Neutrophil (primary cell): ENCODE measurements around the gene TSC22D4.

Source experiments
- H3K27ac ChIP-seq: fragments of 200-600 bp; sonication (generic); 2 replicates; pipeline ENCODE4 v1.5.1; 2016; ENCODE audit warnings: mild to moderate bottlenecking, moderate library complexity
- H3K27me3 ChIP-seq: fragments of 200-600 bp; sonication (generic); 2 replicates; pipeline ENCODE4 v1.6.0; 2016; ENCODE audit warnings: mild to moderate bottlenecking
- H3K36me3 ChIP-seq: fragments of 200-600 bp; sonication (generic); 2 replicates; pipeline ENCODE4 v1.5.1; 2017
- H3K4me1 ChIP-seq, 2 experiments: fragments of 200-600 bp in 1 of 2; sonication (generic) in 1 of 2; 1 replicate in 1 of 2; 2 replicates in 1 of 2; pipeline versions ENCODE4 v1.5.1 to v1.6.1; 2013 to 2016; ENCODE audit warnings: low read depth in 1 of 2, low read length in 1 of 2, mild to moderate bottlenecking in 1 of 2, moderate library complexity in 1 of 2; ENCODE audit not compliant: control insufficient read depth in 1 of 2, insufficient read depth in 1 of 2
- H3K4me3 ChIP-seq, 2 experiments: fragments of 200-600 bp in 1 of 2; sonication (generic) in 1 of 2; 1 replicate in 1 of 2; 2 replicates in 1 of 2; pipeline ENCODE4 v1.5.1; 2013 to 2016; ENCODE audit warnings: low read depth in 1 of 2, low read length in 1 of 2, mild to moderate bottlenecking in 1 of 2, moderate library complexity in 1 of 2
- H3K9me3 ChIP-seq: fragments of 200-600 bp; sonication (generic); 2 replicates; pipeline ENCODE4 v1.5.1; 2016
- CTCF ChIP-seq: fragments of 200-600 bp; sonication (generic); IDR thresholded peaks from 2 replicates; pipeline ENCODE4 v1.5.1; 2016; ENCODE audit warnings: antibody characterized with exemption

TSC22D4 gene

GRCh38 chr7:100438172-100438571 is 40.8 kb downstream of the TSC22D4 start:
- Histone ChIP-seq H3K9me3 (no peaks in the 10 kb centered on the region), H3K4me1 (peaks cover 18 to 25% of the 10 kb centered on the region in 2 experiments), H3K36me3 (peaks cover 19% of the 10 kb centered on the region), H3K27ac (no peak overlapping the region), H3K27me3 (no peaks in the 10 kb centered on the region), H3K4me3 (no peak overlapping the region)
- TF ChIP-seq CTCF = no peak

- H3K27ac ChIP-seq = peak overlapping the region; percentile 98
- H3K36me3 ChIP-seq = peaks cover 26% of the 10 kb centered on the region
- H3K4me1 ChIP-seq = peaks cover 18 to 25% of the 10 kb centered on the region in 2 experiments
- TF ChIP-seq CTCF = no peak
- H3K9me3 ChIP-seq = no peaks in the 10 kb centered on the region
- H3K27me3 ChIP-seq = no peaks in the 10 kb centered on the region
- peak overlapping the region; percentile 81 to 88 for H3K4me3 ChIP-seq
These were observed 41.6 kb downstream of the TSC22D4 start for GRCh38 chr7:100437150-100438100.

GRCh38 chr7:100435401-100436304 is 43.4 kb downstream of the TSC22D4 start:
- peak overlapping the region; percentile 98 for H3K27ac ChIP-seq

GRCh38 chr7:100434297-100435144 is 44.5 kb downstream of the TSC22D4 start:
- H3K4me1 ChIP-seq = peaks cover 36 to 44% of the 10 kb centered on the region in 2 experiments
- H3K9me3 ChIP-seq = no peaks in the 10 kb centered on the region
- no peak for TF ChIP-seq CTCF
- H3K4me3 ChIP-seq = peak overlapping the region; percentile 81 to 88
- H3K36me3 ChIP-seq = peaks cover 26% of the 10 kb centered on the region
- H3K27me3 ChIP-seq = no peaks in the 10 kb centered on the region
- H3K27ac ChIP-seq = peak overlapping the region; percentile 98

More at GRCh38 chr7:100435401-100436304, 43.4 kb downstream of the TSC22D4 start:
- Histone ChIP-seq H3K27me3 (no peaks in the 10 kb centered on the region), H3K4me3 (peak overlapping the region; percentile 81 to 88), H3K36me3 (peaks cover 26% of the 10 kb centered on the region), H3K4me1 (peaks cover 32 to 34% of the 10 kb centered on the region in 2 experiments), H3K9me3 (no peaks in the 10 kb centered on the region)
- TF ChIP-seq CTCF = no peak
